Heart left ventricle (tissue), 16 donors: ENCODE data around the gene C12orf54. TPM values are rescaled to one million over a fixed set of nuclear protein-coding genes. Genes with fewer than 3 reads are reported as not detected.
"Not testable (repeated sequence)": the region's sequence is repeated elsewhere in the genome, so short reads cannot be mapped to it uniquely, and the experiment has no call there.

Source experiments
- ATAC-seq, 4 donors: fragments of 200-7000 bp; cut with Tn5 transposase; one replicate each; pipeline ENCODE4 v1.9.1; 2020 to 2022; ENCODE audit warnings: moderate library complexity in 4 of 4, mild to moderate bottlenecking in 3 of 4, moderate number of reproducible peaks in 1 of 4
- DNase-seq, 5 donors: peaks; one replicate each; pipeline ENCODE4 v3.0.0-alpha.2; 2020
- H3K27ac ChIP-seq, 12 donors: fragments of 200-600 bp; sonication (generic) in 4 of 12; one replicate each; pipeline versions ENCODE4 v1.5.0 to v1.8.0; 2016 to 2022; ENCODE audit warnings: mild to moderate bottlenecking in 2 of 12
- H3K27me3 ChIP-seq, 9 donors: fragments of 200-600 bp; sonication (generic) in 2 of 9; one replicate each; pipeline versions ENCODE4 v1.5.1 to v1.8.0; 2016 to 2022; ENCODE audit warnings: mild to moderate bottlenecking in 3 of 9
- H3K36me3 ChIP-seq, 9 donors: fragments of 200-600 bp; sonication (generic) in 2 of 9; one replicate each; pipeline versions ENCODE4 v1.5.0 to v1.8.0; 2018 to 2022; ENCODE audit warnings: mild to moderate bottlenecking in 2 of 9
- H3K4me1 ChIP-seq, 12 donors: fragments of 200-600 bp; sonication (generic) in 4 of 12; one replicate each; pipeline versions ENCODE4 v1.5.0 to v1.8.0; 2016 to 2022; ENCODE audit warnings: mild to moderate bottlenecking in 3 of 12
- H3K4me3 ChIP-seq, 12 donors: fragments of 200-600 bp; sonication (generic) in 4 of 12; one replicate each; pipeline versions ENCODE4 v1.5.0 to v1.8.0; 2017 to 2022; ENCODE audit warnings: mild to moderate bottlenecking in 9 of 12, moderate library complexity in 4 of 12
- H3K9me3 ChIP-seq, 12 donors: fragments of 200-600 bp; sonication (generic) in 4 of 12; one replicate each; pipeline versions ENCODE4 v1.5.0 to v1.8.0; 2016 to 2022; ENCODE audit warnings: mild to moderate bottlenecking in 1 of 12
- POLR2A ChIP-seq, 2 donors: fragments of 450-650 bp; IDR thresholded peaks; one replicate each; pipeline ENCODE4 v1.6.1; 2017; ENCODE audit warnings: antibody characterized with exemption in 2 of 2, mild to moderate bottlenecking in 2 of 2, moderate library complexity in 2 of 2
- WGBS, 4 donors: extraction: QIAGEN DNeasy Blood & Tissue Kit in 2 of 4; methylation state at CpG; one replicate each; pipeline versions ENCODE4 v1.1.5 to v1.1.7; 2013 to 2018; 5-methylcytosine and 5-hydroxymethylcytosine counted together
- intact Hi-C, 10 donors: fragments of 100-400 bp; cut with DNase I; formaldehyde crosslinking; loops; one replicate each; pipeline versions ENCODE4 v1.11.1 to v1.14.2; 2022
- polyA plus RNA-seq, 2 donors: library from polyadenylated mRNA; stranded (reverse); fragments of 200-250 nt; gene quantifications; one replicate each; pipeline ENCODE4 v1.2.3, GENCODE V29; 2013
- total RNA-seq, 9 donors: library from RNA; depleted of rRNA in 2 of 9; stranded (reverse); fragments of >200 nt in 2 of 9; fragmentation: NEBNext Ultra II Directional in 3 of 9; extraction: Animal tissue kit (Norgen Biotek cat#: 25700) in 3 of 9; gene quantifications; one replicate each; pipeline versions ENCODE4 v1.1.0 to v1.2.4, GENCODE V29; 2016 to 2023
- TF ChIP-seq, protein P1 (sequence below), 12 donors: fragments of 200-600 bp; sonication (generic) in 4 of 12; IDR thresholded peaks; one replicate each; pipeline versions ENCODE4 v1.5.0 to v1.8.0; 2018 to 2022; ENCODE audit warnings: antibody characterized with exemption in 12 of 12, mild to moderate bottlenecking in 5 of 12
- donor health status: ischemic (EF 13 %, LVEDD 7.1; RV severe dilation, severe dysfunction).
- donor health status: healthy with polysubstance abuse.
- donor health status: DM: no; HTN: yes; CAD: no.
- donor health status: DM: no; HTN: no; CAD: no.
- donor health status: ischemic (EF 25% LVEDD 6.9; RV normal size, moderate dysfunction).
- donor health status: ischemic (EF 25% LVEDD 5.7; RV mildly dilated, moderate dysfunction).
- donor health status: healthy.
- donor health status: DM: yes; HTN: yes; CAD: no.
- donor health status: ischemic (EF 35%, LVEDD 5.7; RV mildly dilated, moderate dysfunction).
- donor health status: nonischemic (EF 11% LVEDD 7.7; RV severe dilation, severe dysfunction).
- donor health status: DM: yes; HTN: yes; CAD: no.
- donor health status: PGD.
- donor health status: ischemic (EF 29% LVEDD 5.4; RV normal size, mild dysfunction).
- donor health status: nonischemic (EF 23%, LVEDD 6.1; RV moderate dilation, normal function).

C12orf54 gene
- total and polyA plus RNA-seq, 11 donors: not detected

DNA sequence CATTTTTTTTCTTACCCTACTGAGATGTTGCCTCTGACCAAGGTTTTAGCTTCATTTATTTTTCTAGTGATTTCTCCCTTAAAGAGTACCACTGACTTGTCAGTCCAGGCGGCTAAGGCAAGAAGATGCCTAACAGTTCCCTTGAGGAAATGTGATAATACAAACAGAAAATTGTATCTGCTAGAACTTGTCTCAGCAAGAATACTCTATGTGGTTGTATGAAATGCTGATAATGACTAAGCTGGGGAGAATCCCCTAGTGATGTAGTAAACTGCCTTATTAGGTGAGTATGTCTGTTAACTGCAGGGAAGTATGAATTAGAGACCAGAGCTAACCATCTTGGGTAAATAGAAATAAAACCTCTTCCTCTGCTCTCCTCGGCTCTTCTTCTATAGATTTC lies 6.7 kb downstream of the C12orf54 start:
- Histone ChIP-seq H3K27me3 (no peaks in the 10 kb centered on the region), H3K27ac (no peak overlapping the region), H3K36me3 (no peaks in the 10 kb centered on the region), H3K9me3 (no peaks in the 10 kb centered on the region), H3K4me3 (no peak overlapping the region), H3K4me1 (no peaks in the 10 kb centered on the region)
- TF ChIP-seq, protein P1, sequence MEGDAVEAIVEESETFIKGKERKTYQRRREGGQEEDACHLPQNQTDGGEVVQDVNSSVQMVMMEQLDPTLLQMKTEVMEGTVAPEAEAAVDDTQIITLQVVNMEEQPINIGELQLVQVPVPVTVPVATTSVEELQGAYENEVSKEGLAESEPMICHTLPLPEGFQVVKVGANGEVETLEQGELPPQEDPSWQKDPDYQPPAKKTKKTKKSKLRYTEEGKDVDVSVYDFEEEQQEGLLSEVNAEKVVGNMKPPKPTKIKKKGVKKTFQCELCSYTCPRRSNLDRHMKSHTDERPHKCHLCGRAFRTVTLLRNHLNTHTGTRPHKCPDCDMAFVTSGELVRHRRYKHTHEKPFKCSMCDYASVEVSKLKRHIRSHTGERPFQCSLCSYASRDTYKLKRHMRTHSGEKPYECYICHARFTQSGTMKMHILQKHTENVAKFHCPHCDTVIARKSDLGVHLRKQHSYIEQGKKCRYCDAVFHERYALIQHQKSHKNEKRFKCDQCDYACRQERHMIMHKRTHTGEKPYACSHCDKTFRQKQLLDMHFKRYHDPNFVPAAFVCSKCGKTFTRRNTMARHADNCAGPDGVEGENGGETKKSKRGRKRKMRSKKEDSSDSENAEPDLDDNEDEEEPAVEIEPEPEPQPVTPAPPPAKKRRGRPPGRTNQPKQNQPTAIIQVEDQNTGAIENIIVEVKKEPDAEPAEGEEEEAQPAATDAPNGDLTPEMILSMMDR (IDR thresholded peaks at IDR 0.05): no peak
- no peak for TF ChIP-seq POLR2A (IDR thresholded peaks at IDR 0.05)
- WGBS, 4 donors: 63 to 75% (median 72%) methylated on average over 2 of the region's 2 CpGs
- DNase-seq (no peak), ATAC-seq (no peak)
- intact Hi-C loops: no loop called here

DNA sequence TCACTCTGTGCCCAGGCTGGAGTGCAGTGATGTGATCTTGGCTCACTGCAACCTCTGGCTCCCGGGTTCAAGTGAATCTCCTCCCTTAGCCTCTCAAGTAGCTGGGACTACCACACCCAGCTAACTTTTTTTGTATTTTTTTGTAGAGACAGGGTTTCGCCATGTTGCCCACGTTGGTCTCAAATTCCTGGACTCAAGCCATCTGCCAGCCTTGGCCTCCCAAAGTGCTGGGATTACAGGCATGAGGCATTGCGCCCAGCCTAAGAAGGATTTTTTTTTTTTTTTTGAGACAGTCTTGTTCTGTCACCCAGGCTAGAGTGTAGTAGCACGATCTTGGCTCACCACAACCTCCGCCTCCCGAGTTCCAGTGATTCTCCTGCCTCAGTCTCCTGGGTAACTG lies 7.2 kb downstream of the C12orf54 start:
- 79 to 85% (median 84%) methylated on average over 7 of the region's 7 CpGs for WGBS, 4 donors
- DNase-seq, H3K27me3 ChIP-seq, intact Hi-C loops, H3K36me3 ChIP-seq, H3K9me3 ChIP-seq, H3K4me3 ChIP-seq, H3K27ac ChIP-seq, H3K4me1 ChIP-seq, ATAC-seq: not testable (repeated sequence)

DNA sequence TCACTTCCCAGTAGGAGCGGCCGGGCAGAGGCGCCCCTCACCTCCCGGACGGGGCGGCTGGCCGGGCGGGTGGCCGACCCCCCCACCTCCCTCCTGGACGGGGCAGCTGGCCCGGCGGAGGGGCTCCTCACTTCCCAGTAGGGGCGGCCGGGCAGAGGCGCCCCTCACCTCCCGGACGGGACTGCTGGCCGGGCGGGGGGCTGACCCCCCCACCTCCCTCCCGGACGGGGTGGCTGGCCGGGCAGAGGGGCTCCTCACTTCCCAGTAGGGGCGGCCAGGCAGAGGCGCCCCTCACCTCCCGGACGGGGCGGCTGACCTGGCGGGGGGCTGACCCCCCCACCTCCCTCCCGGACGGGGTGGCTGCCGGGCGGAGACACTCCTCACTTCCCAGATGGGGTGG lies 18.0 kb downstream of the C12orf54 start:
- H3K4me3 ChIP-seq, intact Hi-C loops, H3K36me3 ChIP-seq, DNase-seq, H3K27ac ChIP-seq, ATAC-seq, H3K9me3 ChIP-seq, H3K4me1 ChIP-seq, H3K27me3 ChIP-seq: not testable (repeated sequence)
- 80 to 95% (median 94%) methylated on average over 2 to 29 of the region's 32 CpGs; no CpG with 5 or more reads in 1 of the 4 donors for WGBS, 4 donors

DNA sequence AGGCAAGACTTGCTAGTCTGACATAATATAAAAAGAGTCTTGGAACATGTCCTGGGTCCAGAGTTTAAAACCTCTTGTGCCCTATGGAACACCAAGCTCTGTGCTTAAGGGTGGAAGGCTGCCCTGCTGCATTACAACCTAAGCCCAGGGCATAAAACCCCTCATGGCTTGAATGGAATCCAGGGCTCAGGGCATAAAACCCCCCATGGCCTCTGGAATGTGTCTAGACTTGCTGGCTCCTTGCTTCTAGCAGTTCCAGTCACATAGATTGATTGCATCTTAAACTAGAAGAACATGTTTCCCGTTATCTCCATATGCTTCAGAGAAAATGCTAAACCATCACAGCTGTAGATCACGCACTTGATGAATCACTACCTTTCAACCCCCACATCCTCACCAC lies 24.5 kb downstream of the C12orf54 start:
- H3K4me3 ChIP-seq, intact Hi-C loops, ATAC-seq, DNase-seq, H3K27ac ChIP-seq, H3K27me3 ChIP-seq, H3K36me3 ChIP-seq, H3K4me1 ChIP-seq: not testable (repeated sequence)
- WGBS, 4 donors: 70 to 88% (median 73%) methylated on average over 2 of the region's 2 CpGs
- H3K9me3 ChIP-seq: peaks cover 0 to 13% (median 0%) of the 10 kb centered on the region in 12 donors

DNA sequence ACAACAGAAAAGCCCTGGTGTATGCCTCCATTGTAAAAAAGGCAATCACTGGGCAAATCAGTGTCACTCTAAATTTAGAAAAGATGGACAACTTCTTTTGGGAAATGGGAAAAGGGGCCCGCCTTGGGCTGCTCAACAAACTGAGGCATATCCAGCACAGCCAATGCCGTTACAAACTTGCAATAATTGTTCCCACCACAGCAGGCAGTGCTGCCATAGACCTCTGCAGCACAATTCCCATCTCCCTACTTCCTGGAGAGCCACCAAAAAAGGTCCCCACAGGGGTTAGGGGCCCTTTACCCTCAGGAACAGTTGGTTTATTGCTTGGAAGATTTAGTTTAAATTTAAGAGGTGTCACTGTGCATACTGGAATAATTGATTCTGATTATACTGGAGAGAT lies 26.7 kb downstream of the C12orf54 start:
- no peak for DNase-seq
- WGBS, 4 donors: 61 to 73% (median 65%) methylated on average over 2 of the region's 2 CpGs
- H3K27ac ChIP-seq: no peak overlapping the region
- ATAC-seq: no peak
- TF ChIP-seq, protein P1 (IDR thresholded peaks at IDR 0.05): no peak
- no peak for TF ChIP-seq POLR2A (IDR thresholded peaks at IDR 0.05)
- no peaks in the 10 kb centered on the region for H3K36me3 ChIP-seq
- intact Hi-C loops: no loop called here
- no peaks in the 10 kb centered on the region for H3K4me1 ChIP-seq
- peaks cover 0 to 13% (median 0%) of the 10 kb centered on the region in 12 donors for H3K9me3 ChIP-seq
- H3K4me3 ChIP-seq: no peak overlapping the region
- H3K27me3 ChIP-seq: peaks cover 0 to 4% (median 0%) of the 10 kb centered on the region in 9 donors

DNA sequence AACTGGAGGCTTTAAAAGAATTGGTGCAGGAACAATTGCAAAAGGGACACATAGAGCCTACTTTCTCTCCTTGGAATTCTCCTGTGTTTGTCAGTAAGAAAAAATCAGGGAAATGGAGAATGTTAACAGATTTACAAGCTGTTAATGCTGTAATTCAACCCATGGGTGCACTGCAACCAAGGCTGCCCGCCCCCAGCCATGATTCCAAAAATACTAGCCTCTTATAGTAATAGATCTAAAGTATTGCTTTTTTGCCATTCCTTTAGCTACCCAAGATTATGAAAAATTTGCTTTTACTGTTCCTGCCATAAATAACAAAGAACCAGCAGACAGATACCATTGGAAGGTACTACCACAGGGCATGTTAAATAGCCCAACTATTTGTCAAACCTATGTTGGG lies 27.8 kb downstream of the C12orf54 start:
- no peaks in the 10 kb centered on the region for H3K36me3 ChIP-seq
- H3K27ac ChIP-seq: no peak overlapping the region
- peaks cover 0 to 13% (median 0%) of the 10 kb centered on the region in 12 donors for H3K9me3 ChIP-seq
- H3K4me3 ChIP-seq: no peak overlapping the region
- intact Hi-C loops: no loop called here
- H3K27me3 ChIP-seq: peaks cover 0 to 4% (median 0%) of the 10 kb centered on the region in 9 donors
- 27 to 41% (median 35%) methylated on average over 1 of the region's 1 CpG for WGBS, 4 donors
- ATAC-seq (no peak), DNase-seq (no peak)
- TF ChIP-seq, protein P1 (IDR thresholded peaks at IDR 0.05): no peak
- no peak for TF ChIP-seq POLR2A (IDR thresholded peaks at IDR 0.05)
- H3K4me1 ChIP-seq: no peaks in the 10 kb centered on the region
